ENCODE results near the gene TSBP1.

TSBP1 gene

DNA sequence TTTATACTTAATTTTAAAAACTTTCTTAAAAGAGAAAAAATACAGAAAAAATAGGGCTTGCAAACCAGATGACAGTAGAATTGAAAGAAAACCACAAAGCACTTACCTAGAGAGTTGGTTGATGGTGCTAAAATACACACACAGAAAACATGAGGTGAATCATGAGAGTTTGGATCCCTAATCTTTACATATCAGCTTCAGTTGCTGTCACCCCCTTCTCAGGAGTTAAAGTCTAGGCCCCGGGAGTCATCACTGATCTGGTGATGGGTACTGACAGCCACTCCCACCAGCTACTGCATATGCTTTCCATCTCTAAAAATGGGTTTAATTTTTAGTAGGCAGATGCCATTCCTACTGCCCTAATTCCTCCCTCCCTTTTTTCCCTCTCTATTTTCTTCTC lies 16.7 kb downstream of the TSBP1 start:
- H3K4me3 ChIP-seq (replicated peaks in 1 of 2; ENCODE audit: low read depth in 2 of 2, low read length in 2 of 2), result no peak overlapping the region
- TF ChIP-seq, protein P1, sequence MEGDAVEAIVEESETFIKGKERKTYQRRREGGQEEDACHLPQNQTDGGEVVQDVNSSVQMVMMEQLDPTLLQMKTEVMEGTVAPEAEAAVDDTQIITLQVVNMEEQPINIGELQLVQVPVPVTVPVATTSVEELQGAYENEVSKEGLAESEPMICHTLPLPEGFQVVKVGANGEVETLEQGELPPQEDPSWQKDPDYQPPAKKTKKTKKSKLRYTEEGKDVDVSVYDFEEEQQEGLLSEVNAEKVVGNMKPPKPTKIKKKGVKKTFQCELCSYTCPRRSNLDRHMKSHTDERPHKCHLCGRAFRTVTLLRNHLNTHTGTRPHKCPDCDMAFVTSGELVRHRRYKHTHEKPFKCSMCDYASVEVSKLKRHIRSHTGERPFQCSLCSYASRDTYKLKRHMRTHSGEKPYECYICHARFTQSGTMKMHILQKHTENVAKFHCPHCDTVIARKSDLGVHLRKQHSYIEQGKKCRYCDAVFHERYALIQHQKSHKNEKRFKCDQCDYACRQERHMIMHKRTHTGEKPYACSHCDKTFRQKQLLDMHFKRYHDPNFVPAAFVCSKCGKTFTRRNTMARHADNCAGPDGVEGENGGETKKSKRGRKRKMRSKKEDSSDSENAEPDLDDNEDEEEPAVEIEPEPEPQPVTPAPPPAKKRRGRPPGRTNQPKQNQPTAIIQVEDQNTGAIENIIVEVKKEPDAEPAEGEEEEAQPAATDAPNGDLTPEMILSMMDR (IDR thresholded peaks at IDR 0.05; ENCODE audit: low read depth, low read length), result no peak

DNA sequence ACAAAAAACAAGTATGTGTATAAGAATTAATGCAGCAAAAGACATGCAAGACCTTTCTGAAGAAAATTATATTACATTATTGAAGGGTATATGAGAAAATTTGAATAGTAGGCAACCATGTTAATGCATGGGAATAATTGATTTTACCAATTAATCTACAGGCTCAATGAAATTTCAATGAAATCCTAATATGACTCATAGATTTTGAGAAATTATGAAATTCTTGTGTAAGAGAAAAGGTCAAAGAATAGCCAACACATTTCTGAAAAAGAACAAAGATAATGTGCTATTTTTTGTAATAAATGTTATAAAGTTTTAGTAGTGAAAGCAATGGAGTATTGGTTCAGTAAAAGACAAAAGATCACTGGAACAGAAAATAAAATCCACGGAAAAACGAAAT lies 18.4 kb downstream of the TSBP1 start:
- DNase-seq (ENCODE audit: low read depth in 2 of 2), result no peak
- H3K4me3 ChIP-seq (replicated peaks in 1 of 2; ENCODE audit: low read depth in 2 of 2, low read length in 2 of 2), result no peak overlapping the region
- TF ChIP-seq, protein P1 (IDR thresholded peaks at IDR 0.05; ENCODE audit: low read depth, low read length), result no peak

More for the DNA sequence above, 16.7 kb downstream of the TSBP1 start:
- DNase-seq (ENCODE audit: low read depth in 2 of 2), result no peak

DNA sequence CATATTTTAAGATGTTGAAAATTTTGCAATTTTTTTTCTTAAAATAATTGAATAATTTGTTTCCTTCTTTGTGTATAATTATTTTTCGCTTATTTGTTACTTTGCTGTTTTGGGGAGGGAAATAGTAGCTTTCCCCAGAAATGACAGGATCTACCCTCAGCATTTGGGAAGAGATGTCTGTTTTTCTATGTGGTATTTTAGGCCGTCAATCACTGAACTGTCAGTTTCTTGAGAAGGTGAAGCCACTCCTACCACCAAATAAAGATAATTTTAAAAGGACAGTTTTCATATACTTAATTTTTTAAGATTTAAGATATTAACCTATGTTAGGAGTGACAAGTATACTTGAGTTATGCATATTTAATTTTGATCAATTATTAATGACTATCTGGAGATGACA lies 31.5 kb downstream of the TSBP1 start:
- TF ChIP-seq, protein P1 (IDR thresholded peaks at IDR 0.05; ENCODE audit: low read depth, low read length), result no peak
- DNase-seq (ENCODE audit: low read depth in 2 of 2), result no peak
- H3K4me3 ChIP-seq (replicated peaks in 1 of 2; ENCODE audit: low read depth in 2 of 2, low read length in 2 of 2), result no peak overlapping the region

DNA sequence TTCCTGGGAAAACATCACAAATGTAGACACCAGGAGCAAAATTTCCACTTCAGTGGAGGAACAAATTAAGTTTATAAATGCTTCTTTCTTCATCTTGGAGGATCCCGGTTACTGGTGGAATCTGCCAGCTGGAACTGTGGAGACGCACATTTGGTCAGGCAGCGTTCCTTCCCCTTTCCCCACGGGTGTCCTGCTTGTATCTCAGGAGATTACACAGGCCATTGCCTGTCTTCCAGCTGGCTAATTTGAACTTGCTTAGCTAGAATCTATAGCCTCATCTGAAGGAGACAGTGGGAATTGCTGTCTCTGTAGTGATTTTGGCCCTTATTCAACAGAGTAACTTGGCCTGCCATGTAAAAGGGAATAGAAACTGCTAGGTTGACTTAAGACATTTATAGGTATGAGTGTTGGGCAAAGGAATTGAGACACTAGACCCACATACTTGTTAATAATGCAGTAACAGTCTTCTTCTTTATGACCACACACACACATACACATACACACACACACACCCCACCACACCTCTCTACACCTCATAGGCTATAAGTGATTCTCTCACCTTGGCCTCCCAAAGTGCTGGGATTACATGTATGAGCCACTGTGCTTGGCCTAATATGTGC lies 34.4 kb downstream of the TSBP1 start:
- TF ChIP-seq, protein P1 (IDR thresholded peaks at IDR 0.05; ENCODE audit: low read depth, low read length), result no peak
- no peak overlapping the region for H3K4me3 ChIP-seq (replicated peaks in 1 of 2; ENCODE audit: low read depth in 2 of 2, low read length in 2 of 2)
- no peak for DNase-seq (ENCODE audit: low read depth in 2 of 2)

DNA sequence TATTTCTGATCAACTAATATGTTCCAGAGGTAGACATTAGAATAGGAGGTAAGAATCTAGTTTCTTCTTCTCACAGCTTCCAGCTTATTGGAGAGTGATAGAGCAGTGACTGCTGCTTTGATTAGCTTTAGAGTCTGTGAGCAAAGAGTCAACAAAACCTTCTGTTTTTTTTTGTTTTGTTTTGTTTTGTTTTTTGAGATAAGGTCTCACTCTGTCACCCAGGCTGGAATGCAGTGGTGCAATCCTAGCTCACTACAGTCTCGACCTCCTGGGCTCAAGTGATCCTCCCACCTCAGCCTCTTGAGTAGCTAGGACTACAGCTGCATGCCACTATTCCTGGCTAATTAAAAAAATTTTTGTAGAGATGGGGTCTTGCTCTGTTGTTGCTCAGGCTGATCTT lies 39.3 kb downstream of the TSBP1 start:
- peak in 1 of 2 donors; percentile 1 for DNase-seq (ENCODE audit: low read depth in 2 of 2)
- TF ChIP-seq, protein P1 (IDR thresholded peaks at IDR 0.05; ENCODE audit: low read depth, low read length), result no peak
- no peak overlapping the region for H3K4me3 ChIP-seq (replicated peaks in 1 of 2; ENCODE audit: low read depth in 2 of 2, low read length in 2 of 2)

DNA sequence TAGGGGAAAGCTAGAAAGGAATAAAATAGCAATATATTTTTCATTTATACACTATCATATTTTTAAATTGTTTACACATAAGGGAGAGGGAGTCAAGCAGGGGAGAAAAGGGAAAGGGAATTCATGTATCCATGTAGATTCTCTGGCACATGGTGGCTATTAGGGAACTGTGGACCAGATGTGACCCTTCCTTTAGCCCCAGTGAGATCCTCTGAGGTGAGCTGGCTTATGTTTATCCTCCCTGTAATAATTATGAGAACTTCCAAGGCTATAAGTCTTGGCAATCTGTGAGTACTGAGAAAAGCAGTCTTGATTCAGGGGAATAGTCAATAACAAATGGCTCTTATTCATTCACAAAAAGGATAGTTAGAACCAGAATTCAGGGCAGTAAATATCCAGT lies 42.6 kb downstream of the TSBP1 start:
- DNase-seq (ENCODE audit: low read depth in 2 of 2), result no peak
- no peak overlapping the region for H3K4me3 ChIP-seq (replicated peaks in 1 of 2; ENCODE audit: low read depth in 2 of 2, low read length in 2 of 2)
- TF ChIP-seq, protein P1 (IDR thresholded peaks at IDR 0.05; ENCODE audit: low read depth, low read length), result no peak

DNA sequence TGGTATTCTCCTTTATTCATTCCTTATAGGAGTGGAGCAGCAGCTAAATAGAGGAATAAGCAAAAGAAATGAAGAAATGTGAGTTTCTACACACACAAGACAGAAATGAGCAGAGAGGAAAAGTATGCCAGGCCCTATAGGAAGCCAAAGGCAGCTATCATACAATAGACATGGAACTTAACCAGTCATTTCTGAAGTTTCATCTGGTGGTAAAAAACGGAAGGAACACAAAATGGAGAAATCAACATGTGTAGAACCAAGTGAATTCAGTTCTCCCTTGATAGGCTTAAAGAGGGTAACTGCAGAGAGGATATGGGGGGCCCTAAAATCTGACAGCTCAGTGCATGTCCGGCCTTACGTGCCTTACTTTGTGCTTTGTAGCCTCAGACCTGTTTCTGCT lies 44.6 kb downstream of the TSBP1 start:
- no peak for DNase-seq (ENCODE audit: low read depth in 2 of 2)
- no peak overlapping the region for H3K4me3 ChIP-seq (replicated peaks in 1 of 2; ENCODE audit: low read depth in 2 of 2, low read length in 2 of 2)
- TF ChIP-seq, protein P1 (IDR thresholded peaks at IDR 0.05; ENCODE audit: low read depth, low read length), result no peak

All from cardiac fibroblast (primary cell).